ENCODE data around the gene SIGLEC1. TPM values are rescaled to one million over a fixed set of nuclear protein-coding genes. Genes with fewer than 3 reads are reported as not detected.

Gene SIGLEC1
- total and polyA plus RNA-seq, 2 of the 8 experiments (the other 6 are each of a cell fraction or from before 2014, with no cell fraction given), result 0.02 TPM; not detected in 1

DNA sequence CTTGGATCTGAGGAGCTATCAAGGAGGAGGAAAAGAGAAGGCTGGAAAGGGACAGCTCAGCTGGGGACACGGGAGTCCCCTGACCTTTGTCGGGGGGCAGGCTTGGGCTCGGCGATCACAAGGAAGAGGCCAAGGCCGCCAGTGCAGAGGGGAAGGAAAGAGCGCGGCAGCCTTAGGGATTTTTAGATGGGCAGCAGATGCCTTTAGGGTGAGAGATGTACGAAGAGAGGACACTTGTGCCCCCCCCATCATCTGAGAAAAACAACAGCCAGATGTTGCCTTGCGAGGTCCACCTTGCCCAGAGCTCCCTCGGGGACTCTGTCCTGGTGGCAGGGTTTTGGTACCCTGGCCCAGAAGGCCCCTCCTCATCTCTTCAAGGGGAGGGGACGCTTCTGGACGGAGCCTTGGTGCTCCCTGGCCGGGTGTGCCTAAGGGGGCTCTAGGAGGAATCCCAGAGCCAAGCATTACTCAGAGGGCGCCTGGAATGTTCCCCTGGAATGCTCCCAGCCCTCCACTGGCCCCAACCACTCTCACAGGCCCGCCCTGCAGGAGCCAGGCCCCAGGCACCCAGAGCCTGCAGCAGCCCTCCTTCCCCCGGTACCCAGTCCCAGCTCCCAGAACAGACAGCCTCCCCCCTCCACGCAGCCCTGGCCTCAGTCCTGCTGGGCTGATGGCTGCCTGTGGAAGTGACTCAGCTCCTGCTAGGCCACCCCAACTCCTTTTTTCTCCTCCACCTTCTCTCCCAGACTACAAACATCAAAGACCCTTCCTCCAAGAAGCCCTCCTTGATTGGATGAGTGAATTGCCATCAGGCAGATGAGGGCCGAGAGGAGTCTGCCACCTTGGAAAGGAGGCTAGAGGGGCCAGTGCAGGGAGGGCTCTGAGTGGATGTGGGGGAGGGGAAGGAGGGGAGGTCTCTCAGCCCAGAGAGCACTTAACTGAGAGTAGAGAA, 32.4 kb downstream of the SIGLEC1 start:
- Histone ChIP-seq H3K36me3 (ENCODE audit: control insufficient read depth in 2 of 4, insufficient read depth in 4 of 4, low read length in 3 of 4) (no peaks in the 10 kb centered on the region), H3K23me2 (ENCODE audit: low read depth, low read length) (peaks cover 11% of the 10 kb centered on the region), H2BK20ac (ENCODE audit: low read length) (no peak overlapping the region), H2BK15ac (ENCODE audit: low read length) (peak overlapping the region; percentile 75; the same call in 1 of the 2 replicates), H3K4me2 (ENCODE audit: insufficient read depth in 1 of 2, low read depth in 2 of 2, low read length in 2 of 2) (no peak overlapping the region; a peak in 3 of 4 replicates), H3K9me3 (ENCODE audit: insufficient read depth in 2 of 2, low read depth in 1 of 2, low read length in 1 of 2) (no peaks in the 10 kb centered on the region), H4K91ac (replicated peaks; ENCODE audit: insufficient read length, low read length) (no peak overlapping the region), H4K8ac (ENCODE audit: extremely low read depth, insufficient read depth, low read length) (peak overlapping the region; percentile 88), H3K4me3 (ENCODE audit: extremely low read depth in 1 of 4, insufficient read depth in 2 of 4, low read depth in 3 of 4, low read length in 4 of 4) (no peak overlapping the region), H2BK120ac (replicated peaks; ENCODE audit: low read depth, low read length) (no peak overlapping the region), H3K79me1 (ENCODE audit: low read depth, low read length) (no peaks in the 10 kb centered on the region), H3K56ac (replicated peaks; ENCODE audit: insufficient read length, low read depth, low read length) (no peak overlapping the region), H3K4me1 (replicated peaks in 1 of 4; ENCODE audit: control insufficient read depth in 3 of 4, insufficient read depth in 4 of 4, low read length in 3 of 4) (peaks cover 5 to 29% (median 17%) of the 10 kb centered on the region in 4 experiments), H4K5ac (ENCODE audit: insufficient read length, low read depth, low read length) (no peak overlapping the region), H3K23ac (ENCODE audit: insufficient read length) (no peak overlapping the region), H3K9ac (replicated peaks in 1 of 4; ENCODE audit: extremely low read depth in 1 of 4, low read depth in 3 of 4, low read length in 3 of 4) (no peak overlapping the region), H3K4ac (replicated peaks; ENCODE audit: insufficient read length, low read depth, low read length) (no peak overlapping the region), H2AK5ac (ENCODE audit: low read depth, low read length) (peak overlapping the region; percentile 60; the same call in 1 of the 2 replicates), H3K18ac (ENCODE audit: extremely low read depth, low read length) (peak overlapping the region; percentile 60), H2BK5ac (ENCODE audit: low read depth, low read length) (0 out of 2 replicates have a peak overlapping the region, but pooled peaks have one; percentile 52), H3K27ac (ENCODE audit: low read depth, low read length) (no peak overlapping the region), H4K20me1 (replicated peaks in 1 of 2; ENCODE audit: control insufficient read depth in 1 of 2, insufficient read depth in 2 of 2, low read length in 2 of 2) (no peaks in the 10 kb centered on the region), H2AFZ (ENCODE audit: low read length) (no peak overlapping the region), H3K79me2 (ENCODE audit: control insufficient read depth in 1 of 2, insufficient read depth in 2 of 2, low read length in 2 of 2) (no peaks in the 10 kb centered on the region), H3K14ac (ENCODE audit: insufficient read length) (no peak overlapping the region), H3K27me3 (replicated peaks in 1 of 4; ENCODE audit: control insufficient read depth in 3 of 4, extremely low read depth in 1 of 4, insufficient read depth in 3 of 4, low read length in 3 of 4) (peaks cover 0 to 13% (median 5%) of the 10 kb centered on the region in 4 experiments; a peak in 5 of 7 replicates), H2BK12ac (ENCODE audit: low read depth, low read length) (peak overlapping the region; percentile 63; the same call in 1 of the 2 replicates)
- 78% methylated on average over 17 of the region's 18 CpGs; no CpG with 5 or more reads in 1 of the 2 experiments for WGBS, 2 experiments (ENCODE audit: extremely low coverage in 1 of 2, insufficient coverage in 1 of 2, insufficient read length in 1 of 2, insufficient replicate concordance in 2 of 2, low coverage in 1 of 2, low lambda C conversion rate in 2 of 2, missing lambda C conversion rate in 1 of 2)
- FAIRE-seq (no peak), DNase-seq (ENCODE audit: low read depth in 1 of 2, low spot score in 2 of 2) (no peak)
- TF ChIP-seq TEAD4 (IDR thresholded peaks at IDR 0.05; ENCODE audit: low read depth, low read length) (peak; percentile 77; the same call in 1 of the 2 replicates), MAFK (IDR thresholded peaks at IDR 0.05; ENCODE audit: low read depth, low read length) (no peak)
- POLR2A ChIA-PET (ENCODE audit: partially characterized antibody), result interaction anchor here (1.7 to 2.9 kb wide), 2 partner anchors 9 to 71 kb away, joined by 4 to 8 read pairs; no protein-coding TSS in a partner anchor
- CTCF ChIA-PET (ENCODE audit: partially characterized antibody), result interaction anchor here (0.5 to 45.1 kb wide), 8 partner anchors 6 to 412 kb away, joined by 3 to 1432 read pairs (median 5); partner anchors contain the start of genes ADAM33 and SIGLEC1

All from H1 (cell line).